Measurements from ENCODE around the gene ADAMTSL2.

The ADAMTSL2 gene

DNA sequence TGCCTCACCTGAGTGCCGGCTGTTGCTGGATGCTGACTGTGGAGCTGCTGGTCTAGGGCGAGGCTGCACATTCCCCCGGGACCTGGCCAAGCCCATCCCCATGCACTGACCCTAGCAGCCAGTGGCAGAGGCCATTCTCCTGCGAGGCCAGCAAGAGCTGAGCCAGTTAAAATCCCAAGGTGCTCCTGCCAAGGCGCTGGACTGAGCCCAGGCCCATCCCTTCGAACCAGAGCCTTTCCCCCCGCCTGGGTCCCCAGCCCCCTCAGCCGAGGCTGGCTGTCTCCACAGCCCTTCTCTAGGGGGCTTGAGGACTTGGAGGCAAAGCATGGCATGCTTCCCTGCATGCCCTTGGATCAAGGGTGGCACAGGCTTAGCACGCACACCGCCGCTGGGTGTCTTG, 1.6 kb downstream of the ADAMTSL2 start:
- no peak for DNase-seq

GRCh38 chr9:133536536-133536935, 2.0 kb downstream of the ADAMTSL2 start:
- DNase-seq = no peak

- no peak for DNase-seq
Measured at GRCh38 chr9:133537257-133537656, 2.8 kb downstream of the ADAMTSL2 start.

GRCh38 chr9:133538176-133538575, 3.7 kb downstream of the ADAMTSL2 start:
- DNase-seq = no peak

GRCh38 chr9:133538851-133539833, 4.6 kb downstream of the ADAMTSL2 start:
- no peak for DNase-seq

GRCh38 chr9:133539991-133540697, 5.6 kb downstream of the ADAMTSL2 start:
- no peak for DNase-seq

DNA sequence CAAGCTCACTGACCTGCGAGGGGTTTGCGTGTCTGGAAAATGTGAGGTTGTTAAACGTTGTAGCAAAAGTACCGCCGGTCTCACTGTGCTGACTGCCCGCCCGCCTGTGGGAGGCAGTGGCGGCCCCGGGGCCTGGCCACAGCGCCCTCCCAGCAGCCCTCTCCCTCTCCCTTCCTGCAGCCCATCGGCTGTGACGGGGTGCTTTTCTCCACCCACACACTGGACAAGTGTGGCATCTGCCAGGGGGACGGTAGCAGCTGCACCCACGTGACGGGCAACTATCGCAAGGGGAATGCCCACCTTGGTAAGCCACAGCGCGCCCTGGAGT, 6.2 kb downstream of the ADAMTSL2 start:
- no peak for DNase-seq

- no peak for DNase-seq
Measured at GRCh38 chr9:133542002-133542401, 7.5 kb downstream of the ADAMTSL2 start.

- DNase-seq = no peak
Measured at GRCh38 chr9:133543772-133544467, 9.4 kb downstream of the ADAMTSL2 start.

- no peak for DNase-seq
Measured at GRCh38 chr9:133545494-133546286, 11.2 kb downstream of the ADAMTSL2 start.

- no peak for DNase-seq
Measured at GRCh38 chr9:133546287-133546680, 11.8 kb downstream of the ADAMTSL2 start.

GRCh38 chr9:133547116-133547515, 12.6 kb downstream of the ADAMTSL2 start:
- no peak for DNase-seq

GRCh38 chr9:133551446-133551845, 16.9 kb downstream of the ADAMTSL2 start:
- DNase-seq = no peak

- DNase-seq = no peak
Measured at GRCh38 chr9:133552236-133552635, 17.7 kb downstream of the ADAMTSL2 start.

DNA sequence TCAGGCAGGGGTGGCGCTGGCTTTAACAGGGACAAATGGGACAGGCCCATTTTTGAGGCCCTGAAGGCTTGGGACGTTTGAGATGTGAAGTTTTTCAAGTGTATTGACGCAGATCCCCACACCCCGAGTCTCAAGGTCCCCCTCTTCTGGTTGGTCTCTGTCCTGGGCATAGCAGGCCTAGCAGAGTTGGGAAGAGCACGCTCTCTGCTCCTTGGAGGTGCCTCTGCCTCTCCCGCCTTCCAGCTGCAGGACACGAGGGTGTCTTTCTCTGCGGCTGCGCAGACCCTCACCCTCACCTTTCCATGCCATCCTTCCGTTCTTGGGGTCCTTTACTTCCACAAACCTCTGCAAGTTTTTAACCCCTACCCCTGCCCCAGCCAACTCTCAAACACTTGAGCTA, 18.6 kb downstream of the ADAMTSL2 start:
- no peak for DNase-seq

- DNase-seq = no peak
Measured at GRCh38 chr9:133553973-133554713, 19.6 kb downstream of the ADAMTSL2 start.

DNA sequence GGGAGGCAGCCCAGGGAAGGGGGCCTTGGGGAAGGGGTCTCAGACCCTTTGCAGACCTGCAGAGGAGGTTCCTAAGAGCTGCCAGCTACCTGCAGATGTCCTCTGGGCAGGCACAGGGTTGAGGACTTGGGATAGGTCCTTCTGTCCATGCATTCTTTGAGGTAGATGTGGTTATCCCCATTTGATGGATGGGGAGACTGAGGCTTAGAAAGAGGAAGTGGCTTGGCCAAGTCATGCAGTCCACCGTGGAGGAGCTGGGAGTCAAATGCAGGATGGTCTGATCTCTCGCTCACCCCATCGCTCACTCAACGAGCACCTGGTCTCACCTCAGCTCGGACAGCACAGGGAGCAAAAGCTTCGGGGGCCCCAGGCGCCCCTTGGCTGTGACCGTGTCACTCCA, 20.2 kb downstream of the ADAMTSL2 start:
- no peak for DNase-seq

GRCh38 chr9:133556354-133556753, 21.9 kb downstream of the ADAMTSL2 start:
- DNase-seq = no peak

GRCh38 chr9:133557581-133557980, 23.1 kb downstream of the ADAMTSL2 start:
- no peak for DNase-seq

DNA sequence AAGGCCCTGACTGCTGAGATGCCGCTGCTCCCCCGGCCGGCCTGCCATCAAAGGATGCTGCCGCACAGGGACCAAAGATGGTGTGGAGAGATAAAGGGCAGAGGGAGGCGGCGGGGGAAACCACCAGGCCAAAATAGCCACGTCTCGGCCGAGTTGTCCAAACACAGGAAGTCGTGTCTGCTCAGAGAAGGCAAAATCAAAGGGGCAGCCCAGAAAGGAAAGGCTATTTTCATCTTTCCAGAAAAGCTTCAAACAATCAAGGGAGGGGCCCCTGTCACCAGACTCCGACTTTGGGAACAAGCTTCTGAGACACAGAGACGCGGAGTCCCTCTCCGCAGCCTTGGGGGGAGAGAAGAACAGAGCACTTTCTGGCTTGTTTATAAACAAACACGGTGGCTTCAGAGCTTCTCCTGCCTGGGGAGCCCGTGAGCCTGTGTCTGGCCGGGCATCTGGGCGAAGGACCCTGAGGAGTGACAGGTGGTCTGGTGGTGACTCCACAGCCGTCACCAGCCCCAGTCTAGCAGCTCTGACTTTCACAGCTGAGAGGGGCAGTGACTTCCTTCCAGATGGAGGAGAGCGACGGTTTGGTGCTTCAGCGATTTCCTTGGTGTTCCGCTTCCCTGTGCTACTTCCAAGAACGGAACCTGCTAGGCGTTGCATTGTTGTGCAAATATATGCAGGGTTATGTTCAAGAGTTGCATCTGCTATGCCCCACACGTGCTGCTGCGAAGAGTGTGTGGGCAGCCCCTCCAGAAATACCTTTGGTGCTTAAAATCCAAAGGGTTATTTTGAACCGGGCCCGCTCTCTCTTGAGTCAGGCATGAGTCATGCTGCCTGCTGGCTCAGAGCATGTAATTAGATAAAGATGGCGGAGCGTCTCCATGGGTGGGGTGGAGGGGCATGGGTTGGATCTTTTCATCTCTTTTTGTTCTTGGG, 24.0 kb downstream of the ADAMTSL2 start:
- peak; percentile 30 for DNase-seq

GRCh38 chr9:133560311-133560710, 25.8 kb downstream of the ADAMTSL2 start:
- DNase-seq = no peak
